ENCODE measurements around the gene VPS26C. TPM values are rescaled to one million over a fixed set of nuclear protein-coding genes. Genes with fewer than 3 reads are reported as not detected.

VPS26C gene
- total RNA-seq, 6 experiments from 2014 or later = 40.8 to 50.0 (median 44.3) TPM

- no peak overlapping the region for H3K4me3 Mint-ChIP-seq
- no peak for DNase-seq
- peaks cover 6% of the 10 kb centered on the region for H3K4me1 Mint-ChIP-seq (ENCODE audit: low read depth)
- TF ChIP-seq CTCF (IDR thresholded peaks at IDR 0.05) = no peak
- no peak overlapping the region for H3K27ac Mint-ChIP-seq
- H3K27me3 Mint-ChIP-seq (ENCODE audit: insufficient read depth) = peaks cover 12% of the 10 kb centered on the region
- H3K9me3 Mint-ChIP-seq = no peaks in the 10 kb centered on the region; the same call in 1 of the 2 replicates
- H3K36me3 Mint-ChIP-seq (ENCODE audit: low read depth) = no peaks in the 10 kb centered on the region
Observed at GRCh38 chr21:37278199-37278598, 11.1 kb upstream of the VPS26C start.

GRCh38 chr21:37276377-37276776 lies 9.2 kb upstream of the VPS26C start:
- H3K27me3 Mint-ChIP-seq (ENCODE audit: insufficient read depth) = peaks cover 4% of the 10 kb centered on the region

GRCh38 chr21:37273911-37274690 lies 7.0 kb upstream of the VPS26C start:
- no peaks in the 10 kb centered on the region for H3K36me3 Mint-ChIP-seq (ENCODE audit: low read depth)
- H3K4me1 Mint-ChIP-seq (ENCODE audit: low read depth) = peaks cover 12% of the 10 kb centered on the region
- DNase-seq = no peak
- no peak overlapping the region; the same call in 1 of the 2 replicates for H3K4me3 Mint-ChIP-seq
- no peak overlapping the region for H3K27ac Mint-ChIP-seq
- H3K9me3 Mint-ChIP-seq = no peaks in the 10 kb centered on the region
- peaks cover 4% of the 10 kb centered on the region for H3K27me3 Mint-ChIP-seq (ENCODE audit: insufficient read depth)
- no peak for TF ChIP-seq CTCF (IDR thresholded peaks at IDR 0.05)

More at GRCh38 chr21:37276377-37276776, 9.2 kb upstream of the VPS26C start:
- TF ChIP-seq CTCF (IDR thresholded peaks at IDR 0.05) = no peak
- Mint-ChIP-seq H3K4me1 (ENCODE audit: low read depth) (peaks cover 6% of the 10 kb centered on the region), H3K9me3 (no peaks in the 10 kb centered on the region), H3K36me3 (ENCODE audit: low read depth) (no peaks in the 10 kb centered on the region), H3K4me3 (no peak overlapping the region), H3K27ac (no peak overlapping the region)
- DNase-seq = no peak

- Mint-ChIP-seq H3K27ac (no peak overlapping the region), H3K4me3 (no peak overlapping the region; the same call in 1 of the 2 replicates), H3K27me3 (ENCODE audit: insufficient read depth) (peaks cover under 1% of the 10 kb centered on the region), H3K4me1 (ENCODE audit: low read depth) (peaks cover 19% of the 10 kb centered on the region), H3K36me3 (ENCODE audit: low read depth) (no peaks in the 10 kb centered on the region), H3K9me3 (no peaks in the 10 kb centered on the region)
- no peak for TF ChIP-seq CTCF (IDR thresholded peaks at IDR 0.05)
- DNase-seq = no peak
Observed at GRCh38 chr21:37273440-37273839, 6.3 kb upstream of the VPS26C start.

GRCh38 chr21:37272897-37273296 lies 5.8 kb upstream of the VPS26C start:
- Mint-ChIP-seq H3K4me3 (no peak overlapping the region), H3K36me3 (ENCODE audit: low read depth) (no peaks in the 10 kb centered on the region), H3K9me3 (no peaks in the 10 kb centered on the region), H3K27ac (no peak overlapping the region), H3K4me1 (ENCODE audit: low read depth) (peaks cover 25% of the 10 kb centered on the region), H3K27me3 (ENCODE audit: insufficient read depth) (no peaks in the 10 kb centered on the region; the same call in 1 of the 2 replicates)
- DNase-seq = no peak
- no peak for TF ChIP-seq CTCF (IDR thresholded peaks at IDR 0.05)

All from HFFc6 (cell line).